ENCODE measurements around the gene TIMP4. TPM values are rescaled to one million over a fixed set of nuclear protein-coding genes. Genes with fewer than 3 reads are reported as not detected.

The TIMP4 gene
- total RNA-seq = not detected in 2 replicates
- long read RNA-seq = 0 reads

DNA sequence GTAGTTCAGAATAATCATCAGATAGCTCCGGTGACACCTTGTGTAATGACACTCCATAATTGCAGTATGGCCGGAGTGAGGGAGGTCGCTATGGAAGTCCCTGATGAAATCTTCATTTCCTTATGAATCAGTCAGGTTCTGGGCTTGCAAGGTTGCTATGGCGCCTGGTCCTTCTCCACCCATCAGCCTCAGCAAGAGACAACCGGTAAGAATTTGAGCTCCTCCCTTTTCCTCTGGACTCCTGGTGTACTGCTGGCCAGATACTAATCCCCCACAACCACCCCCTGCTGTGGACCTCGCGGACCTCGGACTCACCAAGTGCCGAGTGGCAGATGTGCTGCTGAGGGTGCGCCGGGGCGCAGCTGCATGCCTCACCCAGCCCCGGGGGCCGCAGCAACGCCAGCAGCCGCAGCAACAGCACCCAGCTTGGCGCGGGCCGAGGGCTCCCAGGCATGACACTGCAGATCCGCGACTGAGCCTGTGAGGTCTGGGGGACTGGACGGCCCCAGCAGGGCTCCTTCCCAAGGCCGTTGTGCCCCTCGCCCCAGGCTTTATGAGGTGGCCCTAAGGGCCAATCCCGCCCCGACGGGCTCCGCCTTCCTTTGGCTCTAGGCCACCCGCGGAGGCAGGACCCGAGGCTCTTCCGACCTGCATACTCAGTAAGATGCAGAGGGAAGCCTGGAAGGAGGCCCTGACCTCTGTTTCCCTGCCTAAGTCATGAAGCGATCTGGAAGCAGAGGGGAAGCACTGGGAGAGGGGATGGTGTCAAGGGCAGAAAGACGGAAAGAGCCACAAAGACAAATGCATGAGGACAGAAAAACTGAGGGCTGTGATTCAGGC is at the start of gene TIMP4:
Gene TIMP4 (minus strand): TSS at position 526 of the 840 bp plus-strand sequence. CDS start 72 bp downstream, at position 454.
- Mint-ChIP-seq H3K27ac (no peak within 1 kb of the TSS), H3K4me1 (ENCODE audit: low read depth) (peaks cover 4% of the 10 kb centered on the region), H3K27me3 (peaks cover 51% of the 10 kb centered on the region), H3K4me3 (ENCODE audit: low read depth) (peak within 1 kb of the TSS; percentile 46), H3K9me3 (ENCODE audit: low read depth) (no peaks in the 10 kb centered on the region), H3K36me3 (ENCODE audit: insufficient read depth) (no peaks in the 10 kb centered on the region)
- no peak for DNase-seq (ENCODE audit: low spot score, unreplicated experiment)
- TF ChIP-seq CTCF (IDR thresholded peaks at IDR 0.05; ENCODE audit: unreplicated experiment) = no peak

- H3K9me3 Mint-ChIP-seq (ENCODE audit: low read depth) = peaks cover 5% of the 10 kb centered on the region
These were observed 46.5 kb upstream of the TIMP4 start for GRCh38 chr3:12205171-12205570.

DNA sequence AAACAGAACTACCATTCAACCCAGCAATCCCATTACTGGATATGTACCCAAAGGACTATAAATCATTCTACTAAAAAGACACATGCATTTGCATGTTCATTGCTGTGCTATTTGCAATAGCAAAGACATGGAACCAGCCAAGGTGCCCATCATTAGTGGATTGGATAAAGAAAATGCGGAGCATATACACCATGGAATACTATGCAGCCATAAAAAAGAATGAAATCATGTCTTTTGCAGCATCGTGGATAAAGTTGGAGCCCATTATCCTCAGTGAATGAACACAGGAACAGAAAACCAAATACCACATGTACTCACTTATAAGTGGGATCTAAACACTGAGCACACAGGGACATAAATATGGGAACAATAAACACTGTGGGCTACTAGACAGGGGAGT is 43.1 kb upstream of the TIMP4 start:
- Mint-ChIP-seq H3K27me3 (no peaks in the 10 kb centered on the region), H3K9me3 (ENCODE audit: low read depth) (no peaks in the 10 kb centered on the region), H3K36me3 (ENCODE audit: insufficient read depth) (no peaks in the 10 kb centered on the region), H3K4me3 (ENCODE audit: low read depth) (no peak overlapping the region), H3K4me1 (ENCODE audit: low read depth) (no peaks in the 10 kb centered on the region), H3K27ac (no peak overlapping the region)
- DNase-seq (ENCODE audit: low spot score, unreplicated experiment) = no peak
- TF ChIP-seq CTCF (IDR thresholded peaks at IDR 0.05; ENCODE audit: unreplicated experiment) = no peak

More at GRCh38 chr3:12205171-12205570, 46.5 kb upstream of the TIMP4 start:
- Mint-ChIP-seq H3K4me3 (ENCODE audit: low read depth) (no peak overlapping the region), H3K27me3 (no peaks in the 10 kb centered on the region), H3K27ac (no peak overlapping the region), H3K36me3 (ENCODE audit: insufficient read depth) (peaks cover 2% of the 10 kb centered on the region), H3K4me1 (ENCODE audit: low read depth) (no peaks in the 10 kb centered on the region)
- no peak for TF ChIP-seq CTCF (IDR thresholded peaks at IDR 0.05; ENCODE audit: unreplicated experiment)
- DNase-seq (ENCODE audit: low spot score, unreplicated experiment) = no peak

- no peak for DNase-seq (ENCODE audit: low spot score, unreplicated experiment)
- H3K9me3 Mint-ChIP-seq (ENCODE audit: low read depth) = no peaks in the 10 kb centered on the region
These were observed 39.6 kb upstream of the TIMP4 start for GRCh38 chr3:12198301-12198700.

DNA sequence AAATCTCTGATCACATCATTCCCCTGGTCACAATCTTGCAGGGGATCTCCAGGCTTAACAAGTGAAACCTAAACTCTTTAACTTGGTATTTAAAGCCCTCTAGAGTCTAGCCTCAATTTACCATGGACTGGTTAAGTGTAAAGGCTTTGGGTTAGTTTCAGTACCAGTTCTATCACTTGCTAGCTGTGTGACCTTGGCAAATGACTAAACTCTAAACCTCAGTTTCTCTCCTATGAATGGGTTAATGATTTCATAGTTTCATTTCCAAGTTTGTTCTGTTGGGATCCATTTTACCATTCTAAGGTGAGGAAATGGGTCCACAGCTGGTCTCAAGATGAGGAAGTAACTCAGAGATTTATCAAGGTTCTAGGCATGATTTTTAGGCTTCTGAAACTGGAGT is 38.8 kb upstream of the TIMP4 start:
- no peak for TF ChIP-seq CTCF (IDR thresholded peaks at IDR 0.05; ENCODE audit: unreplicated experiment)
- Mint-ChIP-seq H3K4me3 (ENCODE audit: low read depth) (no peak overlapping the region), H3K36me3 (ENCODE audit: insufficient read depth) (no peaks in the 10 kb centered on the region), H3K27ac (no peak overlapping the region), H3K27me3 (no peaks in the 10 kb centered on the region), H3K4me1 (ENCODE audit: low read depth) (no peaks in the 10 kb centered on the region), H3K9me3 (ENCODE audit: low read depth) (no peaks in the 10 kb centered on the region)
- DNase-seq (ENCODE audit: low spot score, unreplicated experiment) = no peak

More at GRCh38 chr3:12198301-12198700, 39.6 kb upstream of the TIMP4 start:
- Mint-ChIP-seq H3K4me3 (ENCODE audit: low read depth) (no peak overlapping the region), H3K36me3 (ENCODE audit: insufficient read depth) (no peaks in the 10 kb centered on the region), H3K27ac (no peak overlapping the region), H3K27me3 (no peaks in the 10 kb centered on the region), H3K4me1 (ENCODE audit: low read depth) (no peaks in the 10 kb centered on the region)
- no peak for TF ChIP-seq CTCF (IDR thresholded peaks at IDR 0.05; ENCODE audit: unreplicated experiment)

All from progenitor cell of endocrine pancreas (in vitro differentiated cells).